ENCODE results near the gene C1QL1.
"Not testable (repeated sequence)": the region's sequence is repeated elsewhere in the genome, so short reads cannot be mapped to it uniquely, and the experiment has no call there.

C1QL1 gene

GRCh38 chr17:44965481-44966234 is 2.4 kb downstream of the C1QL1 start:
- no peak for DNase-seq (ENCODE audit: low read depth, low spot score)

- no peak for DNase-seq (ENCODE audit: low read depth, low spot score)
These were observed 6.2 kb downstream of the C1QL1 start for GRCh38 chr17:44961921-44962350.

GRCh38 chr17:44960691-44961090 is 7.4 kb downstream of the C1QL1 start:
- DNase-seq (ENCODE audit: low read depth, low spot score), result no peak

GRCh38 chr17:44959821-44960531 is 8.1 kb downstream of the C1QL1 start:
- no peak for DNase-seq (ENCODE audit: low read depth, low spot score)

GRCh38 chr17:44956998-44957981 is 10.8 kb downstream of the C1QL1 start:
- no peak for DNase-seq (ENCODE audit: low read depth, low spot score)

- DNase-seq (ENCODE audit: low read depth, low spot score), result no peak
These were observed 12.3 kb downstream of the C1QL1 start for GRCh38 chr17:44955674-44956425.

- DNase-seq (ENCODE audit: low read depth, low spot score), result no peak
These were observed 15.1 kb downstream of the C1QL1 start for GRCh38 chr17:44952946-44953475.

GRCh38 chr17:44948315-44948795 is 19.7 kb downstream of the C1QL1 start:
- DNase-seq (ENCODE audit: low read depth, low spot score), result no peak

GRCh38 chr17:44947461-44948314 is 20.4 kb downstream of the C1QL1 start, which contains the start of gene KIF18B:
KIF18B (minus strand) TSS chr17:44947773; CDS start chr17:44936344, 11,429 bp downstream.
- DNase-seq (ENCODE audit: low read depth, low spot score), result peak; percentile 77

- not testable (repeated sequence) for DNase-seq (ENCODE audit: low read depth, low spot score)
These were observed 22.5 kb downstream of the C1QL1 start for GRCh38 chr17:44945652-44946051.

GRCh38 chr17:44942456-44942855 is 25.6 kb downstream of the C1QL1 start:
- DNase-seq (ENCODE audit: low read depth, low spot score), result no peak

GRCh38 chr17:44941712-44942331 is 26.3 kb downstream of the C1QL1 start:
- no peak for DNase-seq (ENCODE audit: low read depth, low spot score)

- DNase-seq (ENCODE audit: low read depth, low spot score), result no peak
These were observed 27.3 kb downstream of the C1QL1 start for GRCh38 chr17:44940768-44941167.

GRCh38 chr17:44940317-44940716 is 27.8 kb downstream of the C1QL1 start:
- no peak for DNase-seq (ENCODE audit: low read depth, low spot score)

- DNase-seq (ENCODE audit: low read depth, low spot score), result no peak
These were observed 33.0 kb downstream of the C1QL1 start for GRCh38 chr17:44935116-44935515.

GRCh38 chr17:44934745-44935105 is 33.4 kb downstream of the C1QL1 start:
- DNase-seq (ENCODE audit: low read depth, low spot score), result no peak

- no peak for DNase-seq (ENCODE audit: low read depth, low spot score)
These were observed 34.0 kb downstream of the C1QL1 start for GRCh38 chr17:44933824-44934744.

GRCh38 chr17:44932787-44933097 is 35.4 kb downstream of the C1QL1 start:
- DNase-seq (ENCODE audit: low read depth, low spot score), result no peak

Measured in smooth muscle cell of the brain vasculature (primary cell).